Renal cortical epithelial cell (primary cell): ENCODE results near the gene ESCO1. TPM values are rescaled to one million over a fixed set of nuclear protein-coding genes. Genes with fewer than 3 reads are reported as not detected.
A peak's percentile ranks its signal among the peaks of the same experiment; 100 is the strongest.

Experiments
- DNase-seq: peaks from one replicate; pipeline ENCODE4 v3.0.0-alpha.2; 2011; ENCODE audit warnings: low read depth
- total RNA-seq: library from RNA; depleted of rRNA; stranded (reverse); fragments of >200 nt; gene quantifications from 2 replicates; pipeline ENCODE4 v1.2.3, GENCODE V29; 2014

Gene ESCO1
- total RNA-seq, 1 donor from 2014 or later, result 26.3 TPM

DNA sequence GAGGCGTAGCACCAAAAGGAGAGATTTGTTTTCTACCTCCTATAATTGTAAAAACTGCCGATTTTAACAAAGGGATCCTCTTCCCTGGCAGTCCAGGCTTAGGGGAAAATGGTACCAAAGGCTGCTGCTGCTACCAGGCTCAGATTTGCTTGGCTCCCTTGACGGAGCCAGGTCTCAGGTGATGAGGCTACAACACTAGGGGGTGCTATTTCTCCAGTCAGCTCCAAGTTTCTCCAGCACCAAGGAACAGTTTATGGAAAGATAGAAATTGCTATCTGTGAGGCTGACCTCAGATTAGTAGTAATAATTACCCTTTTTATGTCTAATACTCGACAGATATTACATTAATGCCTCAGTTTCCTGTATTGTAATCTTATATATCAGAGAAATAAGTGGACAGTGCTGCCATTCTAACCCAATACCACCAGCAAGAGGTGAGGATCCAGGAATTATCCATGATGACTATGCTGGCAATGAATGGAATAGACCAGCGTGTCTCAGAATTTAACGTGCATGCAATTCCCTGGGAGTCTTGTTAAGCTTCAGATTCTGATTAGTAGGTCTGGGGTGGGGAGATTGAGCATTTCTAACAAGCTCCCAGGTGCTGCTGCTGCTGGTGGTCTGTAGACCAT is 111.3 kb downstream of the ESCO1 start:
- DNase-seq, result peak; percentile 55

- DNase-seq, result no peak
Observed at GRCh38 chr18:21486905-21487437, 113.5 kb downstream of the ESCO1 start.

DNA sequence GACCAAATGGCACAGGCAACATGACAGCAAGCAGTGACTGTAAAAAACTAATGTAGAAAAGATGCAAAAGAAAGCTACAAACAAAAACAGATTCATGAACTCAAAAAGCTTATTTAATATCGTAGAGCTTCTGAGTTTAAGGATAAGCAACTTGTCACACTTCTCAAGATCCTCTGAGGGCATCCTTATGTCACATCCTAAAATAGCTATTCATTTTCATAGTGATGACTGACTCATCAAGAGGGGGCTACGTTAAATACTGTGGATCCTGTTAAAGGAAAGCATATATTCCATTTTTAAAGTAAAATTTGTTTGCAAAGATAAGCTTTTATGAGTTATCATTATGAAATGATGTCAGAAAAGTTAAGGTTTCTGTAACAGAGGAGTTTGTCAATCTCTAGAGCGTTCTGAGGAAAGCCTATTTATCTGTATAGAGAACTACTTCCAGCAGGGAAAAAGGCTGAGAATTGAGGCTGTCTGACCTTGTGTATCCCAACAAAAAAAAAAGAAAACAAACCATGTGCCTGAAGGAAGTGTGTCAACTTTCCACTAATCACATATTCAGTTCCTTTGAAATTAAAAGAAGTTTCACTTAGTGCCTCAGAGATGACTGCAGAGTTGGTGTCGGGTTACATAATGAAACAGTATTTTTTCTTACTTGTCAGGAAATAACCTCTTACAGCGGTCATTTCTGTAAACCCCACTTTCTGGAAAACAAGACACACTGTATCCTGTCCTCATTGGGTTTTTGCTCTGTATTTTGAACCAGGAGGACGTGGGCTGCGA is 115.5 kb downstream of the ESCO1 start:
- DNase-seq, result peak; percentile 43

- no peak for DNase-seq
Observed at GRCh38 chr18:21483051-21483450, 117.5 kb downstream of the ESCO1 start.

GRCh38 chr18:21481739-21482138 is 118.8 kb downstream of the ESCO1 start:
- no peak for DNase-seq

DNA sequence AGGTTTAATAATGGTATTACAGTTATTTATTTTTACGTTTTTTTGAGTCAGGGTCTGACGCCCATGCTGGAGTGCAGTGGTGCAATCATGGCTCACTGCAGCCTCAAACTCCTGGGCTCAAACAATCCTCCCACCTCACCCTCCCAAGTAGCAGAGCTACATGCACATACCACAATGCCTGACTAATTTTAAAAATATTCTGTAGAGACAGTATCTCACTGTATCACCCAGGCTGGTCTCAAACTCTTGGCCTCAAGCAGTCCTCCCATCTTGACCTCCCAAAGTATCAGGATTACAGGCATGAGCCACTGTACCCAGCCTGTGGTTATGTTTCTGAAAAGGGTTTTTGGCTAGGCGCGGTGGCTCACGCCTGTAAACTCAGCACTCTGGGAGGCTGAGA is 120.8 kb downstream of the ESCO1 start:
- DNase-seq, result no peak

Other genes with a start within 250 kb of the ESCO1 start
- gene SNRPD1, start 11.6 kb upstream of the ESCO1 start, total RNA-seq, result 14.8 and 15.0 TPM in 2 replicates
- 15.7 and 21.7 TPM in 2 replicates for gene ABHD3, start 104.1 kb upstream of the ESCO1 start, total RNA-seq
- gene MIB1, start 140.1 kb upstream of the ESCO1 start, total RNA-seq, result 77.3 and 82.6 TPM in 2 replicates